ENCODE measurements around the gene FOXN3.

- TF ChIP-seq, protein P1, sequence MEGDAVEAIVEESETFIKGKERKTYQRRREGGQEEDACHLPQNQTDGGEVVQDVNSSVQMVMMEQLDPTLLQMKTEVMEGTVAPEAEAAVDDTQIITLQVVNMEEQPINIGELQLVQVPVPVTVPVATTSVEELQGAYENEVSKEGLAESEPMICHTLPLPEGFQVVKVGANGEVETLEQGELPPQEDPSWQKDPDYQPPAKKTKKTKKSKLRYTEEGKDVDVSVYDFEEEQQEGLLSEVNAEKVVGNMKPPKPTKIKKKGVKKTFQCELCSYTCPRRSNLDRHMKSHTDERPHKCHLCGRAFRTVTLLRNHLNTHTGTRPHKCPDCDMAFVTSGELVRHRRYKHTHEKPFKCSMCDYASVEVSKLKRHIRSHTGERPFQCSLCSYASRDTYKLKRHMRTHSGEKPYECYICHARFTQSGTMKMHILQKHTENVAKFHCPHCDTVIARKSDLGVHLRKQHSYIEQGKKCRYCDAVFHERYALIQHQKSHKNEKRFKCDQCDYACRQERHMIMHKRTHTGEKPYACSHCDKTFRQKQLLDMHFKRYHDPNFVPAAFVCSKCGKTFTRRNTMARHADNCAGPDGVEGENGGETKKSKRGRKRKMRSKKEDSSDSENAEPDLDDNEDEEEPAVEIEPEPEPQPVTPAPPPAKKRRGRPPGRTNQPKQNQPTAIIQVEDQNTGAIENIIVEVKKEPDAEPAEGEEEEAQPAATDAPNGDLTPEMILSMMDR (IDR thresholded peaks at IDR 0.05) = no peak
- TF ChIP-seq POLR2A (IDR thresholded peaks at IDR 0.05) = no peak
These were observed 287.5 kb downstream of the FOXN3 start for GRCh38 chr14:89129570-89129969.
